Epithelial cell of esophagus (primary cell): Measurements from ENCODE around the gene NEB.

Source experiments
- DNase-seq: peaks from one replicate; pipeline ENCODE4 v3.0.0; 2010; ENCODE audit warnings: low read depth
- H3K4me3 ChIP-seq: 2 replicates; pipeline ENCODE4 v1.5.1; 2011; ENCODE audit warnings: mild to moderate bottlenecking, low read length, control low read depth
- TF ChIP-seq, protein P1 (sequence below): IDR thresholded peaks from 2 replicates; pipeline ENCODE4 v1.5.1; 2011; ENCODE audit warnings: low read depth, mild to moderate bottlenecking, low read length, control low read depth, inconsistent platforms; ENCODE audit not compliant: insufficient read depth; ENCODE audit errors: missing control alignments

NEB gene, protein sequence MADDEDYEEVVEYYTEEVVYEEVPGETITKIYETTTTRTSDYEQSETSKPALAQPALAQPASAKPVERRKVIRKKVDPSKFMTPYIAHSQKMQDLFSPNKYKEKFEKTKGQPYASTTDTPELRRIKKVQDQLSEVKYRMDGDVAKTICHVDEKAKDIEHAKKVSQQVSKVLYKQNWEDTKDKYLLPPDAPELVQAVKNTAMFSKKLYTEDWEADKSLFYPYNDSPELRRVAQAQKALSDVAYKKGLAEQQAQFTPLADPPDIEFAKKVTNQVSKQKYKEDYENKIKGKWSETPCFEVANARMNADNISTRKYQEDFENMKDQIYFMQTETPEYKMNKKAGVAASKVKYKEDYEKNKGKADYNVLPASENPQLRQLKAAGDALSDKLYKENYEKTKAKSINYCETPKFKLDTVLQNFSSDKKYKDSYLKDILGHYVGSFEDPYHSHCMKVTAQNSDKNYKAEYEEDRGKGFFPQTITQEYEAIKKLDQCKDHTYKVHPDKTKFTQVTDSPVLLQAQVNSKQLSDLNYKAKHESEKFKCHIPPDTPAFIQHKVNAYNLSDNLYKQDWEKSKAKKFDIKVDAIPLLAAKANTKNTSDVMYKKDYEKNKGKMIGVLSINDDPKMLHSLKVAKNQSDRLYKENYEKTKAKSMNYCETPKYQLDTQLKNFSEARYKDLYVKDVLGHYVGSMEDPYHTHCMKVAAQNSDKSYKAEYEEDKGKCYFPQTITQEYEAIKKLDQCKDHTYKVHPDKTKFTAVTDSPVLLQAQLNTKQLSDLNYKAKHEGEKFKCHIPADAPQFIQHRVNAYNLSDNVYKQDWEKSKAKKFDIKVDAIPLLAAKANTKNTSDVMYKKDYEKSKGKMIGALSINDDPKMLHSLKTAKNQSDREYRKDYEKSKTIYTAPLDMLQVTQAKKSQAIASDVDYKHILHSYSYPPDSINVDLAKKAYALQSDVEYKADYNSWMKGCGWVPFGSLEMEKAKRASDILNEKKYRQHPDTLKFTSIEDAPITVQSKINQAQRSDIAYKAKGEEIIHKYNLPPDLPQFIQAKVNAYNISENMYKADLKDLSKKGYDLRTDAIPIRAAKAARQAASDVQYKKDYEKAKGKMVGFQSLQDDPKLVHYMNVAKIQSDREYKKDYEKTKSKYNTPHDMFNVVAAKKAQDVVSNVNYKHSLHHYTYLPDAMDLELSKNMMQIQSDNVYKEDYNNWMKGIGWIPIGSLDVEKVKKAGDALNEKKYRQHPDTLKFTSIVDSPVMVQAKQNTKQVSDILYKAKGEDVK (N-terminal part only)

GRCh38 chr2:151733771-151734672 is at the start of gene NEB:
Gene NEB, minus strand, starts transcription at chr2:151734476. Its CDS starts 1,320 bp downstream, at chr2:151733156.
- DNase-seq, result no peak
- no peak within 1 kb of the TSS for H3K4me3 ChIP-seq
- TF ChIP-seq, protein P1, sequence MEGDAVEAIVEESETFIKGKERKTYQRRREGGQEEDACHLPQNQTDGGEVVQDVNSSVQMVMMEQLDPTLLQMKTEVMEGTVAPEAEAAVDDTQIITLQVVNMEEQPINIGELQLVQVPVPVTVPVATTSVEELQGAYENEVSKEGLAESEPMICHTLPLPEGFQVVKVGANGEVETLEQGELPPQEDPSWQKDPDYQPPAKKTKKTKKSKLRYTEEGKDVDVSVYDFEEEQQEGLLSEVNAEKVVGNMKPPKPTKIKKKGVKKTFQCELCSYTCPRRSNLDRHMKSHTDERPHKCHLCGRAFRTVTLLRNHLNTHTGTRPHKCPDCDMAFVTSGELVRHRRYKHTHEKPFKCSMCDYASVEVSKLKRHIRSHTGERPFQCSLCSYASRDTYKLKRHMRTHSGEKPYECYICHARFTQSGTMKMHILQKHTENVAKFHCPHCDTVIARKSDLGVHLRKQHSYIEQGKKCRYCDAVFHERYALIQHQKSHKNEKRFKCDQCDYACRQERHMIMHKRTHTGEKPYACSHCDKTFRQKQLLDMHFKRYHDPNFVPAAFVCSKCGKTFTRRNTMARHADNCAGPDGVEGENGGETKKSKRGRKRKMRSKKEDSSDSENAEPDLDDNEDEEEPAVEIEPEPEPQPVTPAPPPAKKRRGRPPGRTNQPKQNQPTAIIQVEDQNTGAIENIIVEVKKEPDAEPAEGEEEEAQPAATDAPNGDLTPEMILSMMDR, result no peak

GRCh38 chr2:151783133-151783520 is 48.9 kb upstream of the NEB start:
- TF ChIP-seq, protein P1, result no peak
- no peak overlapping the region for H3K4me3 ChIP-seq

GRCh38 chr2:151782378-151783132 is 48.3 kb upstream of the NEB start:
- no peak for DNase-seq
- TF ChIP-seq, protein P1, result no peak
- no peak overlapping the region for H3K4me3 ChIP-seq

More at GRCh38 chr2:151783133-151783520, 48.9 kb upstream of the NEB start:
- no peak for DNase-seq

DNA sequence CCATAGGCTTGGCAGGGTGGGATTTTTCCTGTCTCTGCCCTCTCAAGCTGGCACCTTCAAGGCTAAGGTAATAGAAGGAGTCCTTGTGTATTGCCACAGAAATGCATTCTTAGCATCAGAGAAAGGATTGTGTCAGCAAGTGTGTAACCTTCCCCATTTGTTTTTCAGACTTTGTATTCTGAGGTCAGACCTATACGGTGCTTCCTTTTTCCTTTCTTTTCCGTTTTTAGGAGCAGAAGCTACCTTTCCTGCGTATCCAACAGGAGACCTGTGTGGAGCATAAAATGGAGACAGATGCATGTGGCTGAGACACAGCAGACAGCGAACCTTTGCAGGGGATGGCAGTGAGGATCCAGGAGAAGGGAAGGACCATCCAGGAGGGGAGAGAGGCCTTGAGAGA is 47.4 kb upstream of the NEB start:
- H3K4me3 ChIP-seq, result no peak overlapping the region
- TF ChIP-seq, protein P1, result no peak
- no peak for DNase-seq

- TF ChIP-seq, protein P1, result no peak
- H3K4me3 ChIP-seq, result no peak overlapping the region
- DNase-seq, result no peak
These were observed 46.7 kb upstream of the NEB start for GRCh38 chr2:151780938-151781337.
